CD14-positive monocyte (primary cell): ENCODE data around the gene GMEB2. TPM values are rescaled to one million over a fixed set of nuclear protein-coding genes. Genes with fewer than 3 reads are reported as not detected.
A peak's percentile ranks its signal among the peaks of the same experiment; 100 is the strongest.

Experiments used
- DNase-seq, 3 donors: peaks; one replicate each; pipeline ENCODE4 v3.0.0-alpha.2; 2011 to 2022
- H2AFZ ChIP-seq: 2 replicates; pipeline ENCODE4 v1.6.0; 2012; ENCODE audit warnings: mild to moderate bottlenecking, low read depth, low read length, inconsistent platforms; ENCODE audit not compliant: insufficient read depth, poor library complexity, severe bottlenecking
- H3K27ac ChIP-seq, 2 donors: 1 replicate in 1 of 2; 2 replicates in 1 of 2; pipeline ENCODE4 v1.5.1; 2012 to 2013; ENCODE audit warnings: low read length in 2 of 2, control low read depth in 1 of 2, inconsistent platforms in 1 of 2, low read depth in 1 of 2, mild to moderate bottlenecking in 1 of 2
- H3K27me3 ChIP-seq, 2 donors: one replicate each; pipeline versions ENCODE4 v1.6.0 to v1.6.1; 2011 to 2013; ENCODE audit warnings: low read length in 2 of 2; ENCODE audit not compliant: control insufficient read depth in 2 of 2, insufficient read depth in 2 of 2
- H3K36me3 ChIP-seq, 2 donors: replicated peaks in 1 of 2; 1 replicate in 1 of 2; 2 replicates in 1 of 2; pipeline versions ENCODE4 v1.5.1 to v1.6.1; 2012 to 2013; ENCODE audit warnings: low read length in 2 of 2, control low read depth in 1 of 2, inconsistent platforms in 1 of 2, mild to moderate bottlenecking in 1 of 2; ENCODE audit not compliant: insufficient read depth in 2 of 2, control insufficient read depth in 1 of 2
- H3K4me1 ChIP-seq, 2 donors: 1 replicate in 1 of 2; 2 replicates in 1 of 2; pipeline versions ENCODE4 v1.5.1 to v1.6.1; 2012 to 2013; ENCODE audit warnings: low read length in 2 of 2, control low read depth in 1 of 2, inconsistent platforms in 1 of 2, mild to moderate bottlenecking in 1 of 2, moderate library complexity in 1 of 2; ENCODE audit not compliant: insufficient read depth in 2 of 2, control insufficient read depth in 1 of 2
- H3K4me2 ChIP-seq: replicated peaks from 2 replicates; pipeline ENCODE3; 2012; ENCODE audit warnings: low read length, moderate library complexity, mild to moderate bottlenecking; ENCODE audit not compliant: poor library complexity, severe bottlenecking; ENCODE audit errors: extremely low read depth
- H3K4me3 ChIP-seq, 3 experiments: fragments of 200-600 bp in 1 of 3; sonication (generic) in 1 of 3; replicated peaks in 1 of 3; 1 replicate in 2 of 3; 2 replicates in 1 of 3; pipeline ENCODE4 v1.5.1; 2011 to 2013; ENCODE audit warnings: low read length in 3 of 3, mild to moderate bottlenecking in 3 of 3, control low read depth in 2 of 3, low read depth in 2 of 3, inconsistent platforms in 1 of 3, moderate library complexity in 1 of 3
- H3K79me2 ChIP-seq: 2 replicates; pipeline ENCODE4 v1.6.0; 2012; ENCODE audit warnings: mild to moderate bottlenecking, control low read depth, inconsistent platforms, low read length, moderate library complexity; ENCODE audit not compliant: insufficient read depth
- H3K9ac ChIP-seq: 2 replicates; pipeline ENCODE4 v1.6.0; 2017; ENCODE audit warnings: low read length, mild to moderate bottlenecking; ENCODE audit not compliant: insufficient read depth, poor library complexity, severe bottlenecking
- H3K9me3 ChIP-seq, 2 donors: replicated peaks in 1 of 2; 1 replicate in 1 of 2; 2 replicates in 1 of 2; pipeline versions ENCODE4 v1.5.1 to v1.6.1; 2012 to 2013; ENCODE audit warnings: low read length in 2 of 2, control low read depth in 1 of 2; ENCODE audit not compliant: control insufficient read depth in 1 of 2, insufficient read depth in 1 of 2
- H4K20me1 ChIP-seq: 2 replicates; pipeline ENCODE4 v1.6.0; 2012; ENCODE audit warnings: mild to moderate bottlenecking, low read length, control low read depth, moderate library complexity; ENCODE audit not compliant: insufficient read depth
- H3K27ac Mint-ChIP-seq, 7 donors: one replicate each; pipeline ENCODE4 v1.8.0; 2020; ENCODE audit warnings: mild to moderate bottlenecking in 7 of 7, mixed read lengths in 7 of 7, moderate library complexity in 6 of 7, inconsistent platforms in 2 of 7
- H3K27me3 Mint-ChIP-seq, 3 donors: one replicate each; pipeline ENCODE4 v1.8.0; 2021 to 2022; ENCODE audit warnings: low read depth in 3 of 3, mild to moderate bottlenecking in 3 of 3, mixed read lengths in 3 of 3, moderate library complexity in 3 of 3, inconsistent platforms in 1 of 3
- H3K36me3 Mint-ChIP-seq, 2 donors: one replicate each; pipeline ENCODE4 v1.8.0; 2020; ENCODE audit warnings: mixed read lengths in 2 of 2, inconsistent platforms in 1 of 2, mild to moderate bottlenecking in 1 of 2
- H3K4me1 Mint-ChIP-seq: one replicate; pipeline ENCODE4 v1.8.0; 2020; ENCODE audit warnings: mild to moderate bottlenecking, mixed read lengths
- H3K4me3 Mint-ChIP-seq, 2 donors: one replicate each; pipeline ENCODE4 v1.8.0; 2020; ENCODE audit warnings: mild to moderate bottlenecking in 2 of 2, mixed read lengths in 2 of 2, moderate library complexity in 1 of 2
- H3K9me3 Mint-ChIP-seq, 7 donors: one replicate each; pipeline ENCODE4 v1.8.0; 2020 to 2022; ENCODE audit warnings: mixed read lengths in 7 of 7, mild to moderate bottlenecking in 6 of 7, moderate library complexity in 6 of 7, inconsistent platforms in 2 of 7
- WGBS: methylation state at CpG from one replicate; pipeline ENCODE4 v1.1.5; 2013; ENCODE audit warnings: missing lambda C conversion rate; ENCODE audit not compliant: insufficient coverage; 5-methylcytosine and 5-hydroxymethylcytosine counted together
- intact Hi-C, 2 donors: fragments of 100-400 bp; cut with micrococcal nuclease; formaldehyde crosslinking; loops; one replicate each; pipeline versions ENCODE4 v1.15.0 to v1.15.1; 2023
- polyA plus RNA-seq, 3 donors: library from polyadenylated mRNA; depleted of rRNA in 1 of 3; unstranded in 2 of 3; stranded (reverse) in 1 of 3; fragments of 300-500 nt in 2 of 3; fragments of >200 nt in 1 of 3; fragmentation: Illumina TruSeq in 2 of 3; gene quantifications; 1 replicate in 2 of 3; 2 replicates in 1 of 3; pipeline ENCODE4 v1.2.3, GENCODE V29; 2012 to 2021
- TF ChIP-seq, protein P1 (sequence below): fragments of 200-600 bp; IDR thresholded peaks from one replicate; pipeline ENCODE4 v1.8.0; 2022; ENCODE audit warnings: antibody characterized with exemption, mild to moderate bottlenecking

Gene GMEB2
- polyA plus RNA-seq, 3 donors: 2.7 to 11.7 (median 3.8) TPM

- intact Hi-C loops: no loop called here
- Mint-ChIP-seq H3K27me3 (peaks cover 0 to 1% (median 0%) of the 10 kb centered on the region in 3 donors), H3K36me3 (peaks cover 67 to 84% of the 10 kb centered on the region in 2 donors), H3K27ac (peak overlapping the region in 1 of 7 donors; percentile 40), H3K4me1 (no peaks in the 10 kb centered on the region), H3K4me3 (no peak overlapping the region), H3K9me3 (no peaks in the 10 kb centered on the region)
- no peaks in the 10 kb centered on the region for H3K9me3 ChIP-seq
- DNase-seq: no peak
- H3K27ac ChIP-seq: no peak overlapping the region
- no peaks in the 10 kb centered on the region for H3K79me2 ChIP-seq
- TF ChIP-seq, protein P1, sequence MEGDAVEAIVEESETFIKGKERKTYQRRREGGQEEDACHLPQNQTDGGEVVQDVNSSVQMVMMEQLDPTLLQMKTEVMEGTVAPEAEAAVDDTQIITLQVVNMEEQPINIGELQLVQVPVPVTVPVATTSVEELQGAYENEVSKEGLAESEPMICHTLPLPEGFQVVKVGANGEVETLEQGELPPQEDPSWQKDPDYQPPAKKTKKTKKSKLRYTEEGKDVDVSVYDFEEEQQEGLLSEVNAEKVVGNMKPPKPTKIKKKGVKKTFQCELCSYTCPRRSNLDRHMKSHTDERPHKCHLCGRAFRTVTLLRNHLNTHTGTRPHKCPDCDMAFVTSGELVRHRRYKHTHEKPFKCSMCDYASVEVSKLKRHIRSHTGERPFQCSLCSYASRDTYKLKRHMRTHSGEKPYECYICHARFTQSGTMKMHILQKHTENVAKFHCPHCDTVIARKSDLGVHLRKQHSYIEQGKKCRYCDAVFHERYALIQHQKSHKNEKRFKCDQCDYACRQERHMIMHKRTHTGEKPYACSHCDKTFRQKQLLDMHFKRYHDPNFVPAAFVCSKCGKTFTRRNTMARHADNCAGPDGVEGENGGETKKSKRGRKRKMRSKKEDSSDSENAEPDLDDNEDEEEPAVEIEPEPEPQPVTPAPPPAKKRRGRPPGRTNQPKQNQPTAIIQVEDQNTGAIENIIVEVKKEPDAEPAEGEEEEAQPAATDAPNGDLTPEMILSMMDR: no peak
- no peak overlapping the region for H3K9ac ChIP-seq
- 98% methylated on average over 8 of the region's 14 CpGs for WGBS
- no peaks in the 10 kb centered on the region for H3K4me1 ChIP-seq
- no peaks in the 10 kb centered on the region for H3K27me3 ChIP-seq
- H3K36me3 ChIP-seq: peaks cover 62 to 82% of the 10 kb centered on the region in 2 donors
- H4K20me1 ChIP-seq: no peaks in the 10 kb centered on the region
- H3K4me2 ChIP-seq: no peak overlapping the region
- no peak overlapping the region for H3K4me3 ChIP-seq
- no peak overlapping the region for H2AFZ ChIP-seq
Observed at GRCh38 chr20:63665708-63666107, 38.8 kb upstream of the GMEB2 start.

GRCh38 chr20:63664861-63665594 is 38.1 kb upstream of the GMEB2 start:
- Histone ChIP-seq H3K4me2 (no peak overlapping the region), H3K4me3 (no peak overlapping the region), H3K27ac (no peak overlapping the region), H3K4me1 (no peaks in the 10 kb centered on the region), H4K20me1 (no peaks in the 10 kb centered on the region), H3K27me3 (no peaks in the 10 kb centered on the region), H3K36me3 (peaks cover 62 to 88% of the 10 kb centered on the region in 2 donors), H3K79me2 (no peaks in the 10 kb centered on the region), H2AFZ (no peak overlapping the region), H3K9me3 (no peaks in the 10 kb centered on the region), H3K9ac (no peak overlapping the region)
- Mint-ChIP-seq H3K9me3 (no peaks in the 10 kb centered on the region), H3K36me3 (peaks cover 70 to 86% of the 10 kb centered on the region in 2 donors), H3K4me3 (no peak overlapping the region), H3K27me3 (peaks cover 0 to 1% (median 0%) of the 10 kb centered on the region in 3 donors), H3K4me1 (peaks cover 3% of the 10 kb centered on the region), H3K27ac (peak overlapping the region in 1 of 7 donors; percentile 54)
- 84% methylated on average over 13 of the region's 18 CpGs for WGBS
- no peak for DNase-seq
- TF ChIP-seq, protein P1: no peak
- intact Hi-C loops: no loop called here
